CMK (cell line): Measurements from ENCODE around the gene PHYKPL.

Experiments used
- DNase-seq: peaks from one replicate; pipeline ENCODE4 v3.0.0-alpha.2; 2010; ENCODE audit warnings: low read depth

Gene PHYKPL

GRCh38 chr5:178186427-178186826 is 46.2 kb downstream of the PHYKPL start:
- no peak for DNase-seq

DNA sequence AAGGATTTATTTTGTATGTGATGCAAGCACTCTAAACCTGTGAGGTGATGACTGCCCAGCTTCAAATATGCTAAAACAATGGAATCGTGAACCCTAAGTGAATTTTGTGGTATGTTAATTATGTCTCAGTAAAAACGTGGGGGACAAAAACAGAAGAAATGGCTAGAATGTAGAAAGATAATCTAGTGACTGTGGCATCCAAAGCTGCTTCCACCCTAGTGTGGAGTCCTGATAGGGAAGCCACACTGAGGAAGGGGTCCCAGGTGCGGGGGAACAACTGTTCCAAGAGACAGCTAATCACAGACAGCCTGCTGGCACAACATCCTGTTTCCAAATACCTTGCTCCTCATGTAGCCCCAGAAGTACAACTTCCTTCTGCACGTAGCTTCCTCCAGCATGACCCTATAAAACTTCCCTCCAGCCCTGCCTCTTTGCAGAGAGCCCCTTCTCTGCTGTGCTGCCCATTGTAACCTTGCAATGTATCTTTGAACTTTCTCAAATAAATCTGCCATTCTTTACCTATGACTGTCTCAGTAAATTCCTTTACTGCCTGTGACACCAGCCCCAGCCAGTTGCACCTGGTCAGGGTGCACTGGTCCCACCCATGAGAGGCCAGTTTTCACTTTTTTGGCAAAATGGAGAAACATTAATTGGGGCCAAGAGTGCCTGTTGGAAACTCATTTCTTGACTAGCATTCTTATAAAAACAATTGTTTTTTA is 50.3 kb downstream of the PHYKPL start:
- peak; percentile 91 for DNase-seq

DNA sequence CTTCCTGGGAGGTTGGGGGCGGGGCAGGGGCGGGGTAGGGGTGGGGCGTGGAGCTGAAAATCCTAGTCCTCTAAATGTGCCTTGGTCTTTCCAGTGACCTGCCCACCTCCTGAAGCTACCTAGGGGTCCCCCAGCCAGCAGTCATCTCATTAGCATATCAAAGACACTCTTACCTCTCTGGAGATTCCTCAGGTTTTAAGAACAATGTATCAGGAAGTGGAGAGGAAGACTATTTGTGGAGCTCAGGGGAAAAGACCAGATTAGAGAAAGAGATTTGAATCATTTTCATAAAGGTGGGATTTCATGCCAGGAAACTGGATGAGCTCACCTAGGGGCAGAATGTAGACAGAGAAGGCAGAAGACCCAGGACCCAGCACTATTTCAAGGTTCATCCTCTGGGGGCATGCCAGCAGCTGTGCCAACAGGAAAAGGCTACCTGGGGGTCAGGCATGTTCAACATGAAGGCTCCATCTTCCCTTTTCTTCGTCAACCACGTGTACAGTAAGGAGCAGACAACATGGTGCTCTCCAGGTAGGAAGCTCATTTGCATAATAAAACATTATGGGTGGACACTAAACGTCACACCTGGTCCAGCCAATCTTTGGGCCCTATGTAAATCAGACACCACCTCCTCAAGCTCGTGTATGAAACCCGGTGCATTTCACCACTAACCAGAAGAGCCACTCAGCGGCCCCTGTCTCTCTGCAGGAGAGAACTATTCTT is 52.3 kb downstream of the PHYKPL start:
- no peak for DNase-seq

- DNase-seq, result no peak
These were observed 55.0 kb downstream of the PHYKPL start for GRCh38 chr5:178177569-178177968.

GRCh38 chr5:178176791-178177190 is 55.8 kb downstream of the PHYKPL start:
- no peak for DNase-seq

DNA sequence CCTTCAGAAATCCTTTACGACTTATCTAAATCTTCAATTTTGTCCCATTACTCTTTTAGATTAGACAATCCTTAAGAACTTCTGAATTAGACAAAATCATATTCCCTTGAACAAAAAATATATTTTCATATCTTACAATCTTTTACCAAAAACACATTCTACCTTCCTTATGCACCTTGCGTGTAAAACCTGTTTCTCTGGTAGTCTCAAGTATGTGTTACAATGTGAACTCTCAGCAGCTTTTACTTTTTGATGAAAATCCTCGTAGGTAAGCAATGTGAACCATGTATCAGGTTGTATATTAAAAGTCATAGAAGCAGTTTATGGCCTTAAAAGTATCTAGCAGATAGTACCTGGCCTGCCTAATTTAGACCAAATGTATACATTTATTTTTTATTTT is 58.1 kb downstream of the PHYKPL start:
- no peak for DNase-seq

- DNase-seq, result no peak
These were observed 62.1 kb downstream of the PHYKPL start for GRCh38 chr5:178170455-178170854.

- DNase-seq, result no peak
These were observed 67.0 kb downstream of the PHYKPL start for GRCh38 chr5:178165581-178165980.

- DNase-seq, result no peak
These were observed 68.5 kb downstream of the PHYKPL start for GRCh38 chr5:178163772-178164735.

DNA sequence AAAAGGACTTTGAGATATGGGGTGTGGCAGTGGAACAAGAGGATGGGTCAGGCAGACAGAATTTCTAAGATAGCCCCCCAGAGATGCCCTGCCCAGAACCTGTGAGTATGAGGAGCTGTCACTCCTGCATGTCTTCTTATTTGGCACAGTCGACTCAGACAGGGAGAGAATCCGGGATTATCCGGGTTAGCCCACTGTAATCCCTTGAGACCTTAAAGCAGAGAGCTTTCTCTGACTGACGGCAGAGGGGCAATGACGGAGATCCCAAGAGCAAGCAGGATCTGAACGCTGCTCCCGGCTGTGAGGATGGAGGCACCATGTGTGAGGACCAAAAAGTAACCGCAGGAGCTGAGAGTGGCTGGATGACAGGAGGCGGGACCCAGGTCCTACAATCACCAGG is 70.1 kb downstream of the PHYKPL start:
- DNase-seq, result no peak

- DNase-seq, result no peak
These were observed 72.4 kb downstream of the PHYKPL start for GRCh38 chr5:178160176-178160575.
